HepG2 (cell line): ENCODE results near the gene NEDD1. TPM values are rescaled to one million over a fixed set of nuclear protein-coding genes. Genes with fewer than 3 reads are reported as not detected.

Experiments
- ATAC-seq: fragments of 200-7000 bp; cut with Tn5 transposase; 3 replicates; pipeline ENCODE4 v1.9.1; 2020; ENCODE audit warnings: mild to moderate bottlenecking, moderate library complexity
- BruUV-seq: library from RNA; stranded (reverse); fragments of 400-500 nt; replicated peaks from 2 replicates; lab custom pipeline; 2021; lab: Mats Ljungman, UMichigan
- CTCF ChIA-PET: fragments of 300-600 bp; formaldehyde crosslinking; extraction: SDS; loops from one replicate; lab custom pipeline; 2021; ENCODE audit warnings: low total read pairs, inconsistent platforms, low intra/inter-chr PET ratio; lab: Yijun Ruan, JAX
- POLR2A ChIA-PET: fragments of 350-600 bp; sonication (Branson Sonifier 250); formaldehyde crosslinking; loops from one replicate; lab custom pipeline; 2020; ENCODE audit warnings: antibody characterized with exemption, inconsistent platforms; lab: Yijun Ruan, JAX
- DNase-seq: peaks from one replicate; pipeline ENCODE4 v3.0.0-alpha.2; 2015; ENCODE audit warnings: low spot score
- FAIRE-seq: peaks from 3 replicates; lab custom pipeline; 2011; peaks lifted over from hg19 to GRCh38; lab: Jason Lieb, UNC
- H2AFZ ChIP-seq: one replicate; pipeline ENCODE4 v1.6.1; 2011; ENCODE audit warnings: low read length, inconsistent platforms
- H3K27ac ChIP-seq: fragments of 300-600 bp; 3 replicates; pipeline ENCODE4 v1.8.0; 2011; ENCODE audit warnings: mixed run types, mild to moderate bottlenecking, mixed read lengths, low read length, inconsistent platforms; ENCODE audit not compliant: insufficient read depth; ENCODE audit errors: extremely low read length
- H3K27me3 ChIP-seq, 2 experiments: fragments of 200-600 bp in 1 of 2; 2 replicates in 1 of 2; 3 replicates in 1 of 2; pipeline versions ENCODE4 v1.6.0 to v1.8.0; 2011; ENCODE audit warnings: low read length in 2 of 2, mild to moderate bottlenecking in 2 of 2, moderate library complexity in 2 of 2, inconsistent platforms in 1 of 2; ENCODE audit not compliant: insufficient read depth in 2 of 2, control insufficient read depth in 1 of 2
- H3K36me3 ChIP-seq, 2 experiments: fragments of 200-600 bp in 1 of 2; replicated peaks in 1 of 2; 2 replicates in 1 of 2; 3 replicates in 1 of 2; pipeline versions ENCODE4 v1.5.1 to v1.8.0; 2011; ENCODE audit warnings: low read length in 2 of 2, inconsistent platforms in 1 of 2; ENCODE audit not compliant: insufficient read depth in 2 of 2, control insufficient read depth in 1 of 2
- H3K4me1 ChIP-seq: 2 replicates; pipeline ENCODE4 v1.5.1; 2012; ENCODE audit warnings: low read length, inconsistent platforms; ENCODE audit not compliant: insufficient read depth
- H3K4me2 ChIP-seq: 2 replicates; pipeline ENCODE4 v1.6.0; 2011; ENCODE audit warnings: low read depth, low read length, inconsistent platforms
- H3K4me3 ChIP-seq, 3 experiments: fragments of 200-600 bp in 1 of 3; sonication (generic), shearing (Covaris generic) in 1 of 3; replicated peaks in 1 of 3; 2 replicates each; pipeline ENCODE4 v1.5.1; 2011 to 2016; ENCODE audit warnings: low read length in 3 of 3, inconsistent platforms in 2 of 3, low read depth in 2 of 3, mild to moderate bottlenecking in 2 of 3, control low read depth in 1 of 3, mixed read lengths in 1 of 3; ENCODE audit not compliant: insufficient read depth in 1 of 3
- H3K79me2 ChIP-seq: one replicate; pipeline ENCODE4 v1.6.1; 2011; ENCODE audit warnings: low read length, inconsistent platforms; ENCODE audit not compliant: insufficient read depth
- H3K9ac ChIP-seq: 2 replicates; pipeline ENCODE4 v1.6.0; 2011; ENCODE audit warnings: mild to moderate bottlenecking, low read depth, low read length, inconsistent platforms; ENCODE audit not compliant: insufficient read depth
- H3K9me3 ChIP-seq: 2 replicates; pipeline ENCODE4 v1.5.1; 2012; ENCODE audit warnings: mild to moderate bottlenecking, low read length
- H4K20me1 ChIP-seq: 2 replicates; pipeline ENCODE4 v1.6.0; 2011; ENCODE audit warnings: inconsistent platforms, mild to moderate bottlenecking, low read length, moderate library complexity; ENCODE audit not compliant: insufficient read depth
- ATAD3A ChIP-seq: sonication (generic); formaldehyde crosslinking; IDR thresholded peaks from 2 replicates; pipeline ENCODE4 v1.4.0; 2020; ENCODE audit warnings: missing genetic modification reagents
- DR1 ChIP-seq: sonication (generic); formaldehyde crosslinking; IDR thresholded peaks from 2 replicates; pipeline ENCODE4 v1.8.0; 2021; ENCODE audit warnings: mild to moderate bottlenecking, missing genetic modification reagents, inconsistent platforms
- EEA1 ChIP-seq: sonication (generic); formaldehyde crosslinking; IDR thresholded peaks from 2 replicates; pipeline ENCODE4 v1.5.1; 2020; ENCODE audit warnings: mild to moderate bottlenecking, missing genetic modification reagents, borderline replicate concordance
- EED ChIP-seq: sonication (generic); formaldehyde crosslinking; IDR thresholded peaks from 2 replicates; pipeline ENCODE4 v1.5.0; 2020; ENCODE audit warnings: mild to moderate bottlenecking, missing genetic modification reagents
- HHEX ChIP-seq: IDR thresholded peaks from 2 replicates; pipeline ENCODE4 v1.6.1; 2016; ENCODE audit warnings: control low read depth
- IKZF1 ChIP-seq: fragments of 450-650 bp; IDR thresholded peaks from 2 replicates; pipeline ENCODE4 v1.7.1; 2016
- ISL2 ChIP-seq: sonication (generic); formaldehyde crosslinking; IDR thresholded peaks from 2 replicates; pipeline ENCODE4 v1.5.0; 2020; ENCODE audit warnings: missing genetic modification reagents
- KLF15 ChIP-seq: sonication (generic); formaldehyde crosslinking; IDR thresholded peaks from 2 replicates; pipeline ENCODE4 v1.8.1; 2023; ENCODE audit warnings: borderline replicate concordance, mild to moderate bottlenecking, inconsistent platforms, missing genetic modification reagents, mixed read lengths
- NFIB ChIP-seq: sonication (generic); formaldehyde crosslinking; IDR thresholded peaks from 2 replicates; pipeline ENCODE4 v1.9.0; 2021; ENCODE audit warnings: missing genetic modification reagents, mild to moderate bottlenecking, borderline replicate concordance
- ZFP41 ChIP-seq: sonication (generic); formaldehyde crosslinking; IDR thresholded peaks from 2 replicates; pipeline ENCODE4 v1.4.0; 2020; ENCODE audit warnings: mild to moderate bottlenecking, missing genetic modification reagents, borderline replicate concordance
- ZNF672 ChIP-seq: sonication (generic); formaldehyde crosslinking; IDR thresholded peaks from 2 replicates; pipeline ENCODE4 v1.8.1; 2022; ENCODE audit warnings: missing genetic modification reagents
- WGBS: methylation state at CpG from one replicate; pipeline ENCODE4 v1.1.6; 2017; ENCODE audit warnings: low lambda C conversion rate; 5-methylcytosine and 5-hydroxymethylcytosine counted together
- in situ Hi-C: cut with HindIII; loops from 2 replicates; pipeline ENCODE4 v1.10.0; 2017; ENCODE audit warnings: low pct_unique_long_range_greater_than_20kb; ENCODE audit not compliant: extremely low pct_ligation_motif_present
- intact Hi-C: fragments of 100-400 bp; cut with micrococcal nuclease; formaldehyde crosslinking; loops from one replicate; pipeline ENCODE4 v1.10.0; 2022; ENCODE audit not compliant: unreplicated experiment
- polyA plus RNA-seq, 8 experiments: library from polyadenylated mRNA; depleted of rRNA in 3 of 8; stranded (reverse) in 7 of 8; unstranded in 1 of 8; fragments of >200 nt; fragmentation: Illumina TruSeq in 4 of 8; extraction: Trizol in 4 of 8; gene quantifications; 2 replicates each; pipeline versions ENCODE4 v1.2.1 to v1.2.3, GENCODE V29; 2011 to 2016; ENCODE audit warnings: low read depth in 4 of 8, missing spikeins in 1 of 8, mixed read lengths in 1 of 8; ENCODE audit not compliant: insufficient read depth in 1 of 8
- total RNA-seq, 5 experiments: library from RNA; depleted of rRNA; stranded (reverse); fragments of >200 nt; fragmentation: Illumina TruSeq; extraction: Trizol; gene quantifications; 2 replicates each; pipeline ENCODE4 v1.2.3, GENCODE V29; 2016; ENCODE audit warnings: low read depth in 1 of 5
- TF ChIP-seq, protein P1 (sequence below): sonication (generic); formaldehyde crosslinking; conservative IDR thresholded peaks from 2 replicates; pipeline ENCODE4 v1.4.0; 2020; ENCODE audit warnings: missing genetic modification reagents
- TF ChIP-seq, protein P2 (sequence below): sonication (generic); formaldehyde crosslinking; IDR thresholded peaks from 2 replicates; pipeline ENCODE4 v1.4.0; 2020; ENCODE audit warnings: low read depth, mild to moderate bottlenecking, missing genetic modification reagents
- TF ChIP-seq, protein P3 (sequence below): IDR thresholded peaks from 2 replicates; pipeline ENCODE4 v1.6.1; 2016; ENCODE audit warnings: control low read depth
- TF ChIP-seq, protein P4 (sequence below): sonication (generic); formaldehyde crosslinking; IDR thresholded peaks from 2 replicates; pipeline ENCODE4 v1.4.0; 2020; ENCODE audit warnings: missing genetic modification reagents

Gene NEDD1
- total and polyA plus RNA-seq, 2 of the 13 experiments (the other 11 are each of a cell fraction or from before 2014, with no cell fraction given) = 11.2 to 21.5 TPM

DNA sequence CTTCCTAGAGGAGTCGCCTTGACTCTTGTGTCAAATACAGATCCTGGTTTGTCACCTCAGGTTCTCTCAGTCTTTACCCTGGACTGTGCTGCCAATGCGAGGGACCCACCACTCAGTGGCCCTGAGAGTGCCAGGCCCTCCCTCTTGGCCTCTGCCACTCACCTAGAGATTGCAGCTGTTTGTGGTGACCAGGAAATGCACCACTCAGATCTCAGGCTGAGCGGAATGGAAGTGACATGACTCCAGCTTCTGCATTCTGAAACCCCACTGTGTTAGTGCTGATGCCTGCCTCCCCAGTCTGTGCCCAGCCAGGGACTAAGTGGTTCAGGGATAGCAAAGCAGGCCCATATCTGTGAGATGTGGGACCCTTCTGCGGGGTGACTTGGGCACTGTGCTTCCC is 27.8 kb upstream of the NEDD1 start:
- ChIA-PET POLR2A (no interaction called here), CTCF (no interaction called here)
- Histone ChIP-seq H2AFZ (no peak overlapping the region), H3K79me2 (no peaks in the 10 kb centered on the region), H3K9ac (no peak overlapping the region), H3K36me3 (no peaks in the 10 kb centered on the region), H4K20me1 (no peaks in the 10 kb centered on the region), H3K4me1 (no peaks in the 10 kb centered on the region), H3K27me3 (no peaks in the 10 kb centered on the region), H3K4me3 (no peak overlapping the region), H3K4me2 (no peak overlapping the region), H3K27ac (no peak overlapping the region), H3K9me3 (no peaks in the 10 kb centered on the region)
- DNase-seq (no peak), FAIRE-seq (no peak), ATAC-seq (no peak)
- no TSS peak for BruUV-seq
- TF ChIP-seq, protein P1, sequence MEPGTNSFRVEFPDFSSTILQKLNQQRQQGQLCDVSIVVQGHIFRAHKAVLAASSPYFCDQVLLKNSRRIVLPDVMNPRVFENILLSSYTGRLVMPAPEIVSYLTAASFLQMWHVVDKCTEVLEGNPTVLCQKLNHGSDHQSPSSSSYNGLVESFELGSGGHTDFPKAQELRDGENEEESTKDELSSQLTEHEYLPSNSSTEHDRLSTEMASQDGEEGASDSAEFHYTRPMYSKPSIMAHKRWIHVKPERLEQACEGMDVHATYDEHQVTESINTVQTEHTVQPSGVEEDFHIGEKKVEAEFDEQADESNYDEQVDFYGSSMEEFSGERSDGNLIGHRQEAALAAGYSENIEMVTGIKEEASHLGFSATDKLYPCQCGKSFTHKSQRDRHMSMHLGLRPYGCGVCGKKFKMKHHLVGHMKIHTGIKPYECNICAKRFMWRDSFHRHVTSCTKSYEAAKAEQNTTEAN (CRISPR knock-in tag) = no peak
- TF ChIP-seq ZNF672 (CRISPR knock-in tag) (no peak), ISL2 (CRISPR knock-in tag) (no peak)
- 14% methylated on average over 4 of the region's 4 CpGs for WGBS
- intact Hi-C loops (no loop called here), in situ Hi-C loops (no loop called here)

DNA sequence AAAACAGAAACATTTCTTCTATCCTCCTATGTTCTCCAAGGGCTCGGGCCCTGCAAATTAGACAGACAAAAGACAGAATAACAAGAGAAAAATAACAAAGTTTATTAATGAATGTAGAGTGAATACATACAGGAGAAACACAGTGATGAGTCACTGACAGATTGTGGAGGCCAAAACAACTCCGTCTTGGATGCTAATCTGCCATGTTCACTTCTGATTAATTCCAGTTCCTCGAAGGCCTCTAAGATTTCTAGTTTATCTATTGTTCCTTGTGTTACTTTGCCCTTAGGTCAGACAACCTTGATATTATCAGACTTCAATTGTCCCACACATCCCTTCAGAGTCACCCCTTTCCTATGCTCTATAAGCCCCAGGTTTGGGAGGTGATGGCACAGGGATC is 26.8 kb upstream of the NEDD1 start:
- POLR2A ChIA-PET = no interaction called here
- ATAC-seq (no peak), FAIRE-seq (no peak), DNase-seq (no peak)
- intact Hi-C loops = no loop called here
- Histone ChIP-seq H3K9ac (no peak overlapping the region), H3K4me2 (no peak overlapping the region), H3K9me3 (no peaks in the 10 kb centered on the region), H3K36me3 (no peaks in the 10 kb centered on the region), H4K20me1 (no peaks in the 10 kb centered on the region), H3K4me3 (no peak overlapping the region), H3K27me3 (no peaks in the 10 kb centered on the region), H3K79me2 (no peaks in the 10 kb centered on the region), H3K4me1 (no peaks in the 10 kb centered on the region), H3K27ac (no peak overlapping the region), H2AFZ (no peak overlapping the region)
- in situ Hi-C loops = no loop called here
- CTCF ChIA-PET = no interaction called here
- no TSS peak for BruUV-seq
- TF ChIP-seq NFIB = no peak
- TF ChIP-seq, protein P2, sequence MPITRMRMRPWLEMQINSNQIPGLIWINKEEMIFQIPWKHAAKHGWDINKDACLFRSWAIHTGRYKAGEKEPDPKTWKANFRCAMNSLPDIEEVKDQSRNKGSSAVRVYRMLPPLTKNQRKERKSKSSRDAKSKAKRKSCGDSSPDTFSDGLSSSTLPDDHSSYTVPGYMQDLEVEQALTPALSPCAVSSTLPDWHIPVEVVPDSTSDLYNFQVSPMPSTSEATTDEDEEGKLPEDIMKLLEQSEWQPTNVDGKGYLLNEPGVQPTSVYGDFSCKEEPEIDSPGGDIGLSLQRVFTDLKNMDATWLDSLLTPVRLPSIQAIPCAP (CRISPR knock-in tag) = no peak
- TF ChIP-seq HHEX = no peak
- TF ChIP-seq ATAD3A (CRISPR knock-in tag) = no peak
- TF ChIP-seq, protein P3, sequence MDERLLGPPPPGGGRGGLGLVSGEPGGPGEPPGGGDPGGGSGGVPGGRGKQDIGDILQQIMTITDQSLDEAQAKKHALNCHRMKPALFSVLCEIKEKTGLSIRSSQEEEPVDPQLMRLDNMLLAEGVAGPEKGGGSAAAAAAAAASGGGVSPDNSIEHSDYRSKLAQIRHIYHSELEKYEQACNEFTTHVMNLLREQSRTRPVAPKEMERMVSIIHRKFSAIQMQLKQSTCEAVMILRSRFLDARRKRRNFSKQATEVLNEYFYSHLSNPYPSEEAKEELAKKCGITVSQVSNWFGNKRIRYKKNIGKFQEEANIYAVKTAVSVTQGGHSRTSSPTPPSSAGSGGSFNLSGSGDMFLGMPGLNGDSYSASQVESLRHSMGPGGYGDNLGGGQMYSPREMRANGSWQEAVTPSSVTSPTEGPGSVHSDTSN (CRISPR knock-in tag) = no peak
- TF ChIP-seq EED (CRISPR knock-in tag) = no peak
- no peak for TF ChIP-seq IKZF1
- no peak for TF ChIP-seq ZFP41 (CRISPR knock-in tag)
- TF ChIP-seq DR1 = no peak
- TF ChIP-seq EEA1 (CRISPR knock-in tag) = no peak
- TF ChIP-seq KLF15 (CRISPR knock-in tag) = no peak
- TF ChIP-seq, protein P4, sequence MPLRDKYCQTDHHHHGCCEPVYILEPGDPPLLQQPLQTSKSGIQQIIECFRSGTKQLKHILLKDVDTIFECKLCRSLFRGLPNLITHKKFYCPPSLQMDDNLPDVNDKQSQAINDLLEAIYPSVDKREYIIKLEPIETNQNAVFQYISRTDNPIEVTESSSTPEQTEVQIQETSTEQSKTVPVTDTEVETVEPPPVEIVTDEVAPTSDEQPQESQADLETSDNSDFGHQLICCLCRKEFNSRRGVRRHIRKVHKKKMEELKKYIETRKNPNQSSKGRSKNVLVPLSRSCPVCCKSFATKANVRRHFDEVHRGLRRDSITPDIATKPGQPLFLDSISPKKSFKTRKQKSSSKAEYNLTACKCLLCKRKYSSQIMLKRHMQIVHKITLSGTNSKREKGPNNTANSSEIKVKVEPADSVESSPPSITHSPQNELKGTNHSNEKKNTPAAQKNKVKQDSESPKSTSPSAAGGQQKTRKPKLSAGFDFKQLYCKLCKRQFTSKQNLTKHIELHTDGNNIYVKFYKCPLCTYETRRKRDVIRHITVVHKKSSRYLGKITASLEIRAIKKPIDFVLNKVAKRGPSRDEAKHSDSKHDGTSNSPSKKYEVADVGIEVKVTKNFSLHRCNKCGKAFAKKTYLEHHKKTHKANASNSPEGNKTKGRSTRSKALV = no peak
- WGBS = 37% methylated on average over 3 of the region's 3 CpGs
